GM21528 (cell line): Measurements from ENCODE around the gene ACOX3.

Experiments used
- ATAC-seq: cut with Tn5 transposase; IDR thresholded peaks from one replicate; pipeline ENCODE4 v1.9.1; 2021; ENCODE audit warnings: mild to moderate bottlenecking, moderate library complexity; ENCODE audit not compliant: unreplicated experiment, low FRiP score

Gene ACOX3

GRCh38 chr4:8328866-8329559, 111.5 kb downstream of the ACOX3 start:
- no peak for ATAC-seq

- no peak for ATAC-seq
Observed at GRCh38 chr4:8328456-8328855, 112.1 kb downstream of the ACOX3 start.

- ATAC-seq, result no peak
Observed at GRCh38 chr4:8326206-8326605, 114.3 kb downstream of the ACOX3 start.

- no peak for ATAC-seq
Observed at GRCh38 chr4:8325291-8325973, 115.1 kb downstream of the ACOX3 start.

- no peak for ATAC-seq
Observed at GRCh38 chr4:8324640-8325239, 115.8 kb downstream of the ACOX3 start.

- no peak for ATAC-seq
Observed at GRCh38 chr4:8323947-8324555, 116.5 kb downstream of the ACOX3 start.

GRCh38 chr4:8322794-8323704, 117.5 kb downstream of the ACOX3 start:
- no peak for ATAC-seq

- no peak for ATAC-seq
Observed at GRCh38 chr4:8321771-8322170, 118.8 kb downstream of the ACOX3 start.

- ATAC-seq, result no peak
Observed at GRCh38 chr4:8321220-8321619, 119.3 kb downstream of the ACOX3 start.

- no peak for ATAC-seq
Observed at GRCh38 chr4:8320386-8320750, 120.2 kb downstream of the ACOX3 start.

- no peak for ATAC-seq
Observed at GRCh38 chr4:8319731-8320385, 120.7 kb downstream of the ACOX3 start.

GRCh38 chr4:8319061-8319460, 121.5 kb downstream of the ACOX3 start:
- no peak for ATAC-seq

- no peak for ATAC-seq
Observed at GRCh38 chr4:8318509-8318908, 122.0 kb downstream of the ACOX3 start.

GRCh38 chr4:8317474-8317873, 123.0 kb downstream of the ACOX3 start:
- no peak for ATAC-seq

- no peak for ATAC-seq
Observed at GRCh38 chr4:8316911-8317351, 123.6 kb downstream of the ACOX3 start.
